Osteoblast (primary cell): Measurements from ENCODE around the gene C1orf167. TPM values are rescaled to one million over a fixed set of nuclear protein-coding genes. Genes with fewer than 3 reads are reported as not detected.

ENCODE experiments used
- DNase-seq: peaks from one replicate; pipeline ENCODE4 v3.0.0; 2011; ENCODE audit warnings: low spot score, mixed read lengths; ENCODE audit not compliant: insufficient read length; ENCODE audit errors: missing footprints
- H2AFZ ChIP-seq: 2 replicates; pipeline ENCODE4 v1.6.0; 2011; ENCODE audit warnings: mild to moderate bottlenecking, low read length
- H3K27ac ChIP-seq: 2 replicates; pipeline ENCODE4 v1.5.1; 2011; ENCODE audit warnings: mild to moderate bottlenecking, low read depth, low read length, moderate library complexity
- H3K27me3 ChIP-seq: 2 replicates; pipeline ENCODE4 v1.6.0; 2012; ENCODE audit warnings: mild to moderate bottlenecking, control low read depth, inconsistent platforms, low read length, moderate library complexity; ENCODE audit not compliant: insufficient read depth
- H3K36me3 ChIP-seq: 2 replicates; pipeline ENCODE4 v1.5.1; 2011; ENCODE audit warnings: mild to moderate bottlenecking, low read length, control low read depth, moderate library complexity; ENCODE audit not compliant: insufficient read depth
- H3K4me1 ChIP-seq: 2 replicates; pipeline ENCODE4 v1.5.1; 2011; ENCODE audit warnings: mild to moderate bottlenecking, low read length, control low read depth, moderate library complexity; ENCODE audit not compliant: insufficient read depth
- H3K4me2 ChIP-seq: 2 replicates; pipeline ENCODE4 v1.6.0; 2011; ENCODE audit warnings: mild to moderate bottlenecking, low read length; ENCODE audit not compliant: insufficient read depth
- H3K4me3 ChIP-seq: fragments of 200-600 bp; sonication (generic); 3 replicates; pipeline ENCODE4 v1.5.1; 2012; ENCODE audit warnings: mild to moderate bottlenecking, low read length, inconsistent platforms; ENCODE audit not compliant: insufficient read depth
- H3K79me2 ChIP-seq: 2 replicates; pipeline ENCODE4 v1.6.0; 2012; ENCODE audit warnings: mild to moderate bottlenecking, low read length, control low read depth, inconsistent platforms; ENCODE audit not compliant: insufficient read depth
- H3K9me3 ChIP-seq: 2 replicates; pipeline ENCODE4 v1.5.1; 2011; ENCODE audit warnings: low read depth, low read length, control low read depth
- H4K20me1 ChIP-seq: 2 replicates; pipeline ENCODE4 v1.6.0; 2012; ENCODE audit warnings: mild to moderate bottlenecking, low read length, control low read depth; ENCODE audit not compliant: insufficient read depth
- CTCF ChIP-seq: IDR thresholded peaks from 2 replicates; pipeline ENCODE4 v1.5.1; 2011; ENCODE audit warnings: mild to moderate bottlenecking, low read depth, low read length, moderate library complexity; ENCODE audit errors: extremely low read depth
- total RNA-seq: library from RNA; depleted of rRNA; stranded (reverse); fragments of >200 nt; gene quantifications from 2 replicates; pipeline ENCODE4 v1.2.3, GENCODE V29; 2012

Gene C1orf167
- total RNA-seq, 1 donor, result not detected

GRCh38 chr1:11782127-11782708 is 20.2 kb downstream of the C1orf167 start:
- no peaks in the 10 kb centered on the region for H3K36me3 ChIP-seq
- no peak overlapping the region for H3K4me2 ChIP-seq
- no peaks in the 10 kb centered on the region for H3K9me3 ChIP-seq
- H3K4me3 ChIP-seq, result no peak overlapping the region
- peak; percentile 59 for DNase-seq
- H3K79me2 ChIP-seq, result no peaks in the 10 kb centered on the region
- no peak for TF ChIP-seq CTCF
- peaks cover 5% of the 10 kb centered on the region for H3K4me1 ChIP-seq
- no peaks in the 10 kb centered on the region for H3K27me3 ChIP-seq
- no peak overlapping the region for H3K27ac ChIP-seq
- H2AFZ ChIP-seq, result no peak overlapping the region
- H4K20me1 ChIP-seq, result no peaks in the 10 kb centered on the region

- Histone ChIP-seq H3K27ac (no peak overlapping the region), H3K4me1 (peaks cover 12% of the 10 kb centered on the region), H3K79me2 (no peaks in the 10 kb centered on the region), H3K36me3 (no peaks in the 10 kb centered on the region), H4K20me1 (no peaks in the 10 kb centered on the region), H2AFZ (no peak overlapping the region), H3K27me3 (no peaks in the 10 kb centered on the region), H3K4me2 (no peak overlapping the region), H3K9me3 (no peaks in the 10 kb centered on the region), H3K4me3 (no peak overlapping the region)
- no peak for TF ChIP-seq CTCF
- no peak for DNase-seq
Measured at GRCh38 chr1:11783556-11783955, 21.6 kb downstream of the C1orf167 start.

- H3K4me1 ChIP-seq, result peaks cover 12% of the 10 kb centered on the region
- peaks cover 1% of the 10 kb centered on the region for H3K36me3 ChIP-seq
- H3K79me2 ChIP-seq, result no peaks in the 10 kb centered on the region
- no peaks in the 10 kb centered on the region for H3K27me3 ChIP-seq
- no peaks in the 10 kb centered on the region for H3K9me3 ChIP-seq
- no peaks in the 10 kb centered on the region for H4K20me1 ChIP-seq
- no peak overlapping the region for H3K27ac ChIP-seq
- peak overlapping the region; percentile 61 for H3K4me2 ChIP-seq
- no peak for TF ChIP-seq CTCF
- peak overlapping the region; percentile 42 for H2AFZ ChIP-seq
- DNase-seq, result peak; percentile 76
- H3K4me3 ChIP-seq, result no peak overlapping the region
Measured at GRCh38 chr1:11784256-11784992, 22.4 kb downstream of the C1orf167 start.

GRCh38 chr1:11784993-11785769 is 23.2 kb downstream of the C1orf167 start:
- peak; percentile 95 for DNase-seq
- Histone ChIP-seq H3K9me3 (no peaks in the 10 kb centered on the region), H3K4me2 (peak overlapping the region; percentile 61), H3K79me2 (no peaks in the 10 kb centered on the region), H3K4me1 (peaks cover 12% of the 10 kb centered on the region), H2AFZ (peak overlapping the region; percentile 42), H3K27ac (no peak overlapping the region), H3K36me3 (peaks cover 4% of the 10 kb centered on the region), H3K4me3 (peak overlapping the region; percentile 48), H4K20me1 (no peaks in the 10 kb centered on the region), H3K27me3 (no peaks in the 10 kb centered on the region)
- TF ChIP-seq CTCF, result peak; percentile 76
